HCT116 (cell line): ENCODE results near the gene RALGPS1. TPM values are rescaled to one million over a fixed set of nuclear protein-coding genes. Genes with fewer than 3 reads are reported as not detected.

ENCODE experiments used
- ATAC-seq: fragments of 200-7000 bp; cut with Tn5 transposase; 2 replicates; pipeline ENCODE4 v1.9.1; 2020; ENCODE audit warnings: mild to moderate bottlenecking, moderate library complexity
- BruUV-seq: library from RNA; stranded (reverse); fragments of 400-500 nt; replicated peaks from 2 replicates; lab custom pipeline; 2021; lab: Mats Ljungman, UMichigan
- CTCF ChIA-PET: fragments of 300-600 bp; sonication (Branson Sonifier 250); formaldehyde crosslinking; loops from one replicate; lab custom pipeline; 2021; ENCODE audit warnings: antibody characterized with exemption; lab: Charles Lee
- POLR2A ChIA-PET: fragments of 300-600, 350-600 bp; sonication (Branson Sonifier 250); formaldehyde crosslinking; loops from one replicate; lab custom pipeline; 2021; ENCODE audit warnings: antibody characterized with exemption; lab: Charles Lee
- RAD21 ChIA-PET, 2 experiments: fragments of 300-600 bp; sonication (Branson Sonifier 250); formaldehyde crosslinking; loops; one replicate each; lab custom pipeline; 2023; ENCODE audit warnings: low total read pairs in 2 of 2; ENCODE audit not compliant: uncharacterized antibody in 2 of 2, unreplicated experiment in 2 of 2, low non-redundant PET in 1 of 2; lab: Charles Lee
- DNase-seq: peaks from one replicate; pipeline ENCODE4 v3.0.0-alpha.2; 2010; ENCODE audit warnings: low read depth, low spot score
- H2AFZ ChIP-seq: fragments of 200-600 bp; shearing (Covaris generic), sonication (generic); 2 replicates; pipeline ENCODE4 v1.6.1; 2017; ENCODE audit warnings: low read depth, mixed run types, mixed read lengths, antibody characterized with exemption, low read length; ENCODE audit not compliant: poor library complexity, severe bottlenecking
- H3K27ac ChIP-seq: 2 replicates; pipeline ENCODE4 v1.5.1; 2012; ENCODE audit warnings: low read depth, low read length
- H3K27me3 ChIP-seq: fragments of 200-600 bp; sonication (generic); 2 replicates; pipeline ENCODE4 v1.6.1; 2016; ENCODE audit warnings: mixed run types, low read length, mixed read lengths; ENCODE audit not compliant: insufficient read depth
- H3K36me3 ChIP-seq, 2 experiments: fragments of 200-500 bp in 1 of 2; fragments of 200-600 bp in 1 of 2; sonication (Bioruptor generic) in 1 of 2; sonication (generic) in 1 of 2; 2 replicates each; pipeline versions ENCODE4 v1.5.1 to v1.6.1; 2014 to 2016; ENCODE audit warnings: low read length in 2 of 2, inconsistent platforms in 1 of 2, mixed read lengths in 1 of 2, mixed run types in 1 of 2; ENCODE audit not compliant: insufficient read depth in 2 of 2, control insufficient read depth in 1 of 2
- H3K4me1 ChIP-seq, 2 experiments: fragments of 200-600 bp in 1 of 2; sonication (generic) in 1 of 2; 2 replicates each; pipeline versions ENCODE4 v1.5.1 to v1.6.1; 2012 to 2017; ENCODE audit warnings: low read length in 2 of 2, inconsistent platforms in 1 of 2, mild to moderate bottlenecking in 1 of 2, mixed read lengths in 1 of 2, mixed run types in 1 of 2, moderate library complexity in 1 of 2; ENCODE audit not compliant: insufficient read depth in 2 of 2, control insufficient read depth in 1 of 2
- H3K4me2 ChIP-seq: fragments of 200-600 bp; sonication (generic); 2 replicates; pipeline ENCODE4 v1.6.1; 2017; ENCODE audit warnings: mixed run types, low read length, mixed read lengths
- H3K4me3 ChIP-seq, 2 experiments: fragments of 200-600 bp in 1 of 2; sonication (generic) in 1 of 2; replicated peaks in 1 of 2; 2 replicates each; pipeline ENCODE4 v1.5.1; 2011 to 2016; ENCODE audit warnings: low read length in 2 of 2, control low read depth in 1 of 2, low read depth in 1 of 2, mild to moderate bottlenecking in 1 of 2, mixed read lengths in 1 of 2, mixed run types in 1 of 2
- H3K79me2 ChIP-seq: fragments of 200-600 bp; sonication (generic); 2 replicates; pipeline ENCODE4 v1.6.1; 2017; ENCODE audit warnings: mild to moderate bottlenecking, mixed run types, low read length, moderate library complexity, mixed read lengths; ENCODE audit not compliant: insufficient read depth
- H3K9ac ChIP-seq: fragments of 200-600 bp; sonication (generic); 2 replicates; pipeline ENCODE4 v1.6.1; 2016; ENCODE audit warnings: low read length, mixed read lengths
- H3K9me2 ChIP-seq: fragments of 200-600 bp; sonication (generic), shearing (Covaris generic); 2 replicates; pipeline ENCODE4 v1.6.1; 2017; ENCODE audit warnings: mixed run types, mild to moderate bottlenecking, moderate library complexity; ENCODE audit not compliant: insufficient read depth
- H3K9me3 ChIP-seq, 2 experiments: fragments of 200-500 bp in 1 of 2; fragments of 200-600 bp in 1 of 2; sonication (Bioruptor generic) in 1 of 2; sonication (generic) in 1 of 2; 2 replicates each; pipeline ENCODE4 v1.6.1; 2014 to 2017; ENCODE audit warnings: low read length in 2 of 2, mixed read lengths in 2 of 2, inconsistent platforms in 1 of 2, low read depth in 1 of 2, mild to moderate bottlenecking in 1 of 2, mixed run types in 1 of 2, moderate library complexity in 1 of 2; ENCODE audit not compliant: control insufficient read depth in 1 of 2, insufficient read depth in 1 of 2
- H4K20me1 ChIP-seq: fragments of 200-600 bp; sonication (generic), shearing (Covaris generic); 2 replicates; pipeline ENCODE4 v1.6.1; 2017; ENCODE audit warnings: mixed run types, mild to moderate bottlenecking, moderate library complexity; ENCODE audit not compliant: insufficient read depth
- ATF3 ChIP-seq: IDR thresholded peaks from 2 replicates; pipeline ENCODE4 v1.6.1; 2012
- CBX3 ChIP-seq: IDR thresholded peaks from 2 replicates; pipeline ENCODE4 v1.6.1; 2012; ENCODE audit warnings: low read depth
- MAX ChIP-seq: IDR thresholded peaks from 2 replicates; pipeline ENCODE4 v1.6.1; 2012
- RAD21 ChIP-seq: IDR thresholded peaks from 2 replicates; pipeline ENCODE4 v1.6.1; 2012; ENCODE audit warnings: low read depth, mild to moderate bottlenecking
- REST ChIP-seq: IDR thresholded peaks from 2 replicates; pipeline ENCODE4 v1.6.1; 2012; ENCODE audit warnings: low read depth
- SIN3A ChIP-seq: IDR thresholded peaks from 2 replicates; pipeline ENCODE4 v1.6.1; 2012; ENCODE audit warnings: low read depth
- SP1 ChIP-seq: IDR thresholded peaks from 2 replicates; pipeline ENCODE4 v1.6.1; 2012; ENCODE audit warnings: low read depth
- TCF7L2 ChIP-seq: IDR thresholded peaks from 2 replicates; pipeline ENCODE4 v1.7.0; 2011; ENCODE audit warnings: borderline replicate concordance, inconsistent platforms; ENCODE audit not compliant: insufficient read depth, insufficient read length; ENCODE audit errors: extremely low read depth
- ZFX ChIP-seq: fragments of 450-650 bp; IDR thresholded peaks from 2 replicates; pipeline ENCODE4 v1.6.1; 2017
- ZNF274 ChIP-seq: fragments of 200-500 bp; sonication (Bioruptor generic); IDR thresholded peaks from 2 replicates; pipeline ENCODE4 v1.6.1; 2014; ENCODE audit warnings: mild to moderate bottlenecking, low read depth, low read length, inconsistent platforms
- intact Hi-C: fragments of 100-400 bp; cut with micrococcal nuclease; formaldehyde crosslinking; loops from 2 replicates; pipeline ENCODE4 v1.10.0; 2022
- total RNA-seq: library from RNA; stranded (reverse); gene quantifications from one replicate; pipeline ENCODE4 v1.2.1, GENCODE V29; 2021; ENCODE audit not compliant: unreplicated experiment

RALGPS1 gene
- total RNA-seq, 1 experiment from 2014 or later: 7.6 TPM

GRCh38 chr9:127185931-127186781 lies 271.6 kb downstream of the RALGPS1 start:
- RAD21 ChIA-PET: no interaction called here
- H3K36me3 ChIP-seq: no peaks in the 10 kb centered on the region
- intact Hi-C loops: no loop called here
- TF ChIP-seq REST (no peak), ZFX (no peak), RAD21 (no peak), MAX (no peak), SIN3A (no peak), ATF3 (no peak), TCF7L2 (no peak), SP1 (no peak), CBX3 (no peak), ZNF274 (no peak)
- TF ChIP-seq, all 23 proteins: peak for 0
- H4K20me1 ChIP-seq: no peaks in the 10 kb centered on the region
- no TSS peak for BruUV-seq
- no peaks in the 10 kb centered on the region for H3K9me2 ChIP-seq
- no peaks in the 10 kb centered on the region for H3K9me3 ChIP-seq
- ChIA-PET CTCF (no interaction called here), POLR2A (no interaction called here)
- H3K27ac ChIP-seq: no peak overlapping the region; the same call in 1 of the 2 replicates
- no peak overlapping the region for H3K4me3 ChIP-seq
- DNase-seq (no peak), ATAC-seq (no peak)
- no peaks in the 10 kb centered on the region for H3K27me3 ChIP-seq
- peak overlapping the region; percentile 93 for H3K4me2 ChIP-seq
- peak overlapping the region; percentile 43; the same call in 1 of the 2 replicates for H3K9ac ChIP-seq
- H3K4me1 ChIP-seq: peaks cover 24 to 38% of the 10 kb centered on the region in 2 experiments
- H2AFZ ChIP-seq: no peak overlapping the region
- H3K79me2 ChIP-seq: no peaks in the 10 kb centered on the region
